Activated CD8-positive, alpha-beta T cell treated with anti-CD3 and anti-CD28 coated beads, Interleukin-2, amount 10 ng/mL, durations not matched to agents 7 days and 5 days (primary cell): ENCODE results near the gene ICAM1. TPM values are rescaled to one million over a fixed set of nuclear protein-coding genes. Genes with fewer than 3 reads are reported as not detected.
A peak's percentile ranks its signal among the peaks of the same experiment; 100 is the strongest.
"Not testable (repeated sequence)": the region's sequence is repeated elsewhere in the genome, so short reads cannot be mapped to it uniquely, and the experiment has no call there.

Experiments used
- ATAC-seq: fragments of 150-1000 bp; cut with Tn5 transposase; one replicate; pipeline ENCODE4 v1.10.0; 2021; ENCODE audit warnings: moderate library complexity
- CTCF ChIA-PET: fragments of 350-600 bp; sonication (Branson Sonifier 250); formaldehyde crosslinking; loops from one replicate; lab custom pipeline; 2021; ENCODE audit warnings: antibody characterized with exemption; lab: Charles Lee
- POLR2A ChIA-PET: fragments of 350-600 bp; sonication (Branson Sonifier 250); formaldehyde crosslinking; loops from one replicate; lab custom pipeline; 2021; ENCODE audit warnings: antibody characterized with exemption; lab: Charles Lee
- DNase-seq: peaks from one replicate; pipeline ENCODE4 v3.0.0-alpha.2; 2020
- H3K27ac Mint-ChIP-seq: one replicate; pipeline ENCODE4 v1.8.0; 2021; ENCODE audit warnings: mild to moderate bottlenecking, mixed read lengths
- H3K27me3 Mint-ChIP-seq: one replicate; pipeline ENCODE4 v1.8.0; 2021; ENCODE audit warnings: low read depth, mixed read lengths
- H3K36me3 Mint-ChIP-seq: one replicate; pipeline ENCODE4 v1.8.0; 2021; ENCODE audit warnings: low read depth, mixed read lengths
- H3K4me1 Mint-ChIP-seq: one replicate; pipeline ENCODE4 v1.8.0; 2021; ENCODE audit warnings: low read depth, mixed read lengths
- H3K4me3 Mint-ChIP-seq: one replicate; pipeline ENCODE4 v1.8.0; 2021; ENCODE audit warnings: mild to moderate bottlenecking, mixed read lengths
- H3K9me3 Mint-ChIP-seq: one replicate; pipeline ENCODE4 v1.8.0; 2022; ENCODE audit warnings: mixed read lengths; ENCODE audit not compliant: insufficient read depth
- total RNA-seq, 2 experiments: library from RNA; stranded (reverse); gene quantifications; one replicate each; pipeline ENCODE4 v1.2.3, GENCODE V29; 2021

Gene ICAM1
- total RNA-seq, 2 experiments from 2014 or later, result 10.7 to 11.1 TPM

GRCh38 chr19:10230173-10230860 lies 40.6 kb upstream of the ICAM1 start:
- Mint-ChIP-seq H3K4me3 (peak overlapping the region; percentile 83), H3K27me3 (no peaks in the 10 kb centered on the region), H3K4me1 (peaks cover 15% of the 10 kb centered on the region), H3K9me3 (no peaks in the 10 kb centered on the region), H3K36me3 (no peaks in the 10 kb centered on the region), H3K27ac (peak overlapping the region; percentile 78)
- CTCF ChIA-PET, result interaction anchor here (0.6 to 6.7 kb wide), 2 partner anchors 20 to 158 kb away, joined by 3 to 62 read pairs; partner anchors contain the start of gene MRPL4
- POLR2A ChIA-PET, result interaction anchor here (1.3 kb wide), 1 partner anchor 36 kb away, joined by 3 read pairs; the partner anchor contains the start of gene DNMT1
- ATAC-seq (peak; percentile 32), DNase-seq (peak; percentile 62)

GRCh38 chr19:10230861-10231611 lies 39.9 kb upstream of the ICAM1 start, which contains the start of gene S1PR2:
S1PR2 (minus strand) TSS chr19:10231331; CDS start chr19:10224905, 6,426 bp downstream.
- DNase-seq (peak; percentile 68), ATAC-seq (peak; percentile 69)
- Mint-ChIP-seq H3K9me3 (no peaks in the 10 kb centered on the region), H3K4me3 (peak within 1 kb of the TSS; percentile 83), H3K27me3 (no peaks in the 10 kb centered on the region), H3K27ac (peak within 1 kb of the TSS; percentile 78), H3K4me1 (peaks cover 21% of the 10 kb centered on the region), H3K36me3 (no peaks in the 10 kb centered on the region)
- CTCF ChIA-PET, result interaction anchor here (1.0 to 6.7 kb wide), 3 partner anchors 19 to 20 kb away, joined by 3 to 62 read pairs (median 4); partner anchors contain the start of gene MRPL4
- POLR2A ChIA-PET, result interaction anchor here (1.3 kb wide), 1 partner anchor 37 kb away, joined by 3 read pairs; the partner anchor contains the start of gene DNMT1

GRCh38 chr19:10231612-10232228 lies 39.2 kb upstream of the ICAM1 start:
- peak overlapping the region; percentile 61 for H3K27ac Mint-ChIP-seq
- H3K9me3 Mint-ChIP-seq, result no peaks in the 10 kb centered on the region
- POLR2A ChIA-PET, result interaction anchor here (1.3 kb wide), 1 partner anchor 37 kb away, joined by 3 read pairs; the partner anchor contains the start of gene DNMT1
- H3K36me3 Mint-ChIP-seq, result peaks cover 3% of the 10 kb centered on the region
- DNase-seq (no peak), ATAC-seq (no peak)
- no peaks in the 10 kb centered on the region for H3K27me3 Mint-ChIP-seq
- peak overlapping the region; percentile 83 for H3K4me3 Mint-ChIP-seq
- CTCF ChIA-PET, result interaction anchor here (1.0 to 1.3 kb wide), 2 partner anchors 19 to 21 kb away, joined by 3 to 4 read pairs; no protein-coding TSS in a partner anchor
- H3K4me1 Mint-ChIP-seq, result peaks cover 28% of the 10 kb centered on the region

- Mint-ChIP-seq H3K4me3 (no peak overlapping the region), H3K27ac (no peak overlapping the region), H3K4me1 (peaks cover 36% of the 10 kb centered on the region), H3K27me3 (no peaks in the 10 kb centered on the region), H3K36me3 (peaks cover 3% of the 10 kb centered on the region), H3K9me3 (no peaks in the 10 kb centered on the region)
- no peak for DNase-seq
- ATAC-seq, result no peak
- ChIA-PET POLR2A (interaction anchor here (0.6 kb wide), 3 partner anchors 9 to 1697 kb away, joined by 3 to 4 read pairs (median 3); no protein-coding TSS in a partner anchor), CTCF (no interaction called here)
Measured at GRCh38 chr19:10233946-10234345, 37.0 kb upstream of the ICAM1 start.

GRCh38 chr19:10235003-10235402 lies 35.9 kb upstream of the ICAM1 start:
- H3K27ac Mint-ChIP-seq, result peak overlapping the region; percentile 99
- ChIA-PET CTCF (no interaction called here), POLR2A (interaction anchor here (1.9 kb wide), 1 partner anchor 40 kb away, joined by 9 read pairs; the partner anchor contains the start of gene DNMT1)
- H3K4me3 Mint-ChIP-seq, result no peak overlapping the region
- ATAC-seq (no peak), DNase-seq (no peak)
- no peaks in the 10 kb centered on the region for H3K9me3 Mint-ChIP-seq
- H3K4me1 Mint-ChIP-seq, result peaks cover 29% of the 10 kb centered on the region
- peaks cover 3% of the 10 kb centered on the region for H3K36me3 Mint-ChIP-seq
- H3K27me3 Mint-ChIP-seq, result no peaks in the 10 kb centered on the region

GRCh38 chr19:10235409-10235808 lies 35.5 kb upstream of the ICAM1 start:
- H3K9me3 Mint-ChIP-seq, result not testable (repeated sequence)
- H3K4me3 Mint-ChIP-seq, result peak overlapping the region; percentile 86

GRCh38 chr19:10237702-10238101 lies 33.2 kb upstream of the ICAM1 start:
- no peaks in the 10 kb centered on the region for H3K9me3 Mint-ChIP-seq
- H3K27me3 Mint-ChIP-seq, result no peaks in the 10 kb centered on the region
- POLR2A ChIA-PET, result no interaction called here
- H3K4me1 Mint-ChIP-seq, result peaks cover 27% of the 10 kb centered on the region
- no peak overlapping the region for H3K4me3 Mint-ChIP-seq
- no peak for ATAC-seq
- CTCF ChIA-PET, result interaction anchor here (2.1 to 2.2 kb wide), 2 partner anchors 13 kb away, joined by 13 to 31 read pairs; partner anchors contain the start of gene MRPL4
- no peak for DNase-seq
- peak overlapping the region; percentile 30 for H3K27ac Mint-ChIP-seq
- H3K36me3 Mint-ChIP-seq, result peaks cover 3% of the 10 kb centered on the region

More at GRCh38 chr19:10235409-10235808, 35.5 kb upstream of the ICAM1 start:
- DNase-seq, H3K36me3 Mint-ChIP-seq, H3K27me3 Mint-ChIP-seq, ATAC-seq: not testable (repeated sequence)
- H3K4me1 Mint-ChIP-seq, result peaks cover 29% of the 10 kb centered on the region
- ChIA-PET CTCF (interaction anchor here (0.8 to 2.2 kb wide), 8 partner anchors 15 to 244 kb away, joined by 3 to 31 read pairs (median 4); partner anchors contain the start of gene MRPL4), POLR2A (interaction anchor here (0.7 to 1.9 kb wide), 8 partner anchors 9 to 43 kb away, joined by 3 to 9 read pairs (median 4); partner anchors contain the start of gene DNMT1)
- peak overlapping the region; percentile 99 for H3K27ac Mint-ChIP-seq

- ATAC-seq (no peak), DNase-seq (no peak)
- ChIA-PET POLR2A (no interaction called here), CTCF (interaction anchor here (0.6 to 2.1 kb wide), 2 partner anchors 10 to 12 kb away, joined by 3 to 13 read pairs; no protein-coding TSS in a partner anchor)
- Mint-ChIP-seq H3K4me3 (no peak overlapping the region), H3K36me3 (peaks cover 3% of the 10 kb centered on the region), H3K4me1 (peaks cover 27% of the 10 kb centered on the region), H3K9me3 (no peaks in the 10 kb centered on the region), H3K27ac (peak overlapping the region; percentile 30), H3K27me3 (no peaks in the 10 kb centered on the region)
Measured at GRCh38 chr19:10238172-10238783, 32.6 kb upstream of the ICAM1 start.

- not testable (repeated sequence) for ATAC-seq, H3K27me3 Mint-ChIP-seq, H3K4me1 Mint-ChIP-seq, H3K36me3 Mint-ChIP-seq, H3K9me3 Mint-ChIP-seq, DNase-seq, H3K27ac Mint-ChIP-seq, H3K4me3 Mint-ChIP-seq
- POLR2A ChIA-PET, result interaction anchor here (0.6 kb wide), 1 partner anchor 18 kb away, joined by 3 read pairs; no protein-coding TSS in a partner anchor
- CTCF ChIA-PET, result interaction anchor here (0.6 kb wide), 1 partner anchor 212 kb away, joined by 3 read pairs; no protein-coding TSS in a partner anchor
Measured at GRCh38 chr19:10241826-10242449, 29.0 kb upstream of the ICAM1 start.

- Mint-ChIP-seq H3K4me3 (no peak overlapping the region), H3K9me3 (no peaks in the 10 kb centered on the region), H3K4me1 (no peaks in the 10 kb centered on the region), H3K27ac (no peak overlapping the region), H3K27me3 (peaks cover 2% of the 10 kb centered on the region), H3K36me3 (no peaks in the 10 kb centered on the region)
- POLR2A ChIA-PET, result no interaction called here
- ATAC-seq, result no peak
- CTCF ChIA-PET, result interaction anchor here (1.1 to 2.0 kb wide), 2 partner anchors 15 to 24 kb away, joined by 3 to 7 read pairs; no protein-coding TSS in a partner anchor
- no peak for DNase-seq
Measured at GRCh38 chr19:10243606-10244005, 27.3 kb upstream of the ICAM1 start.
